Measurements from ENCODE around the gene PIAS1. TPM values are rescaled to one million over a fixed set of nuclear protein-coding genes. Genes with fewer than 3 reads are reported as not detected.

The PIAS1 gene
- total and polyA plus RNA-seq, 8 donors: 10.6 to 29.0 (median 17.6) TPM

GRCh38 chr15:68061171-68061570 is 7.1 kb downstream of the PIAS1 start:
- whole genome bisulfite sequencing, 2 donors: 79% methylated on average over 2 of the region's 2 CpGs
- Histone ChIP-seq H3K9me3 (no peaks in the 10 kb centered on the region), H3K27ac (no peak overlapping the region), H3K4me3 (no peak overlapping the region), H3K4me1 (peaks cover 4 to 57% (median 42%) of the 10 kb centered on the region in 3 donors), H3K27me3 (no peaks in the 10 kb centered on the region), H3K36me3 (no peaks in the 10 kb centered on the region)
- TF ChIP-seq, protein P1, sequence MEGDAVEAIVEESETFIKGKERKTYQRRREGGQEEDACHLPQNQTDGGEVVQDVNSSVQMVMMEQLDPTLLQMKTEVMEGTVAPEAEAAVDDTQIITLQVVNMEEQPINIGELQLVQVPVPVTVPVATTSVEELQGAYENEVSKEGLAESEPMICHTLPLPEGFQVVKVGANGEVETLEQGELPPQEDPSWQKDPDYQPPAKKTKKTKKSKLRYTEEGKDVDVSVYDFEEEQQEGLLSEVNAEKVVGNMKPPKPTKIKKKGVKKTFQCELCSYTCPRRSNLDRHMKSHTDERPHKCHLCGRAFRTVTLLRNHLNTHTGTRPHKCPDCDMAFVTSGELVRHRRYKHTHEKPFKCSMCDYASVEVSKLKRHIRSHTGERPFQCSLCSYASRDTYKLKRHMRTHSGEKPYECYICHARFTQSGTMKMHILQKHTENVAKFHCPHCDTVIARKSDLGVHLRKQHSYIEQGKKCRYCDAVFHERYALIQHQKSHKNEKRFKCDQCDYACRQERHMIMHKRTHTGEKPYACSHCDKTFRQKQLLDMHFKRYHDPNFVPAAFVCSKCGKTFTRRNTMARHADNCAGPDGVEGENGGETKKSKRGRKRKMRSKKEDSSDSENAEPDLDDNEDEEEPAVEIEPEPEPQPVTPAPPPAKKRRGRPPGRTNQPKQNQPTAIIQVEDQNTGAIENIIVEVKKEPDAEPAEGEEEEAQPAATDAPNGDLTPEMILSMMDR (IDR thresholded peaks at IDR 0.05): no peak
- intact Hi-C loops (cut with DNase I): no loop called here
- FAIRE-seq (no peak), DNase-seq (no peak), ATAC-seq (no peak)

GRCh38 chr15:68061602-68062001 is 7.5 kb downstream of the PIAS1 start:
- Histone ChIP-seq H3K27ac (no peak overlapping the region), H3K36me3 (no peaks in the 10 kb centered on the region), H3K27me3 (no peaks in the 10 kb centered on the region), H3K4me3 (no peak overlapping the region), H3K4me1 (peaks cover 3 to 52% (median 38%) of the 10 kb centered on the region in 3 donors), H3K9me3 (no peaks in the 10 kb centered on the region)
- intact Hi-C loops (cut with DNase I): no loop called here
- ATAC-seq (no peak), DNase-seq (no peak), FAIRE-seq (no peak)
- 76 to 77% methylated on average over 5 of the region's 5 CpGs for WGBS, 2 donors
- TF ChIP-seq, protein P1 (IDR thresholded peaks at IDR 0.05): no peak

- no peaks in the 10 kb centered on the region for H3K9me3 ChIP-seq
- DNase-seq (no peak), ATAC-seq (no peak), FAIRE-seq (no peak)
- intact Hi-C loops (cut with DNase I): no loop called here
- no peaks in the 10 kb centered on the region for H3K36me3 ChIP-seq
- H3K27me3 ChIP-seq: no peaks in the 10 kb centered on the region
- 49 to 57% methylated on average over 3 of the region's 3 CpGs for WGBS, 2 donors
- no peak overlapping the region for H3K4me3 ChIP-seq
- H3K27ac ChIP-seq: no peak overlapping the region
- TF ChIP-seq, protein P1 (IDR thresholded peaks at IDR 0.05): no peak
- peaks cover 0 to 46% (median 31%) of the 10 kb centered on the region in 3 donors for H3K4me1 ChIP-seq
Observed at GRCh38 chr15:68062214-68062613, 8.1 kb downstream of the PIAS1 start.

- Histone ChIP-seq H3K9me3 (no peaks in the 10 kb centered on the region), H3K4me1 (peaks cover 0 to 40% (median 27%) of the 10 kb centered on the region in 3 donors), H3K4me3 (no peak overlapping the region), H3K36me3 (no peaks in the 10 kb centered on the region), H3K27ac (no peak overlapping the region), H3K27me3 (no peaks in the 10 kb centered on the region)
- no peak for FAIRE-seq
- TF ChIP-seq, protein P1 (IDR thresholded peaks at IDR 0.05): no peak
- DNase-seq: no peak
- intact Hi-C loops (cut with DNase I): no loop called here
- ATAC-seq: no peak
Observed at GRCh38 chr15:68062946-68063465, 8.9 kb downstream of the PIAS1 start.

GRCh38 chr15:68063606-68064005 is 9.5 kb downstream of the PIAS1 start:
- no peak overlapping the region for H3K4me3 ChIP-seq
- no peak for DNase-seq
- no peaks in the 10 kb centered on the region for H3K9me3 ChIP-seq
- TF ChIP-seq, protein P1 (IDR thresholded peaks at IDR 0.05): no peak
- no peak for FAIRE-seq
- no peaks in the 10 kb centered on the region for H3K27me3 ChIP-seq
- intact Hi-C loops (cut with DNase I): no loop called here
- no peaks in the 10 kb centered on the region for H3K36me3 ChIP-seq
- no peak overlapping the region for H3K27ac ChIP-seq
- 93 to 95% methylated on average over 3 of the region's 3 CpGs for WGBS, 2 donors
- peaks cover 0 to 34% (median 23%) of the 10 kb centered on the region in 3 donors for H3K4me1 ChIP-seq
- ATAC-seq: no peak
